CD4-positive, CD25-positive, alpha-beta regulatory T cell (primary cell): ENCODE measurements around the gene SPATA7. TPM values are rescaled to one million over a fixed set of nuclear protein-coding genes. Genes with fewer than 3 reads are reported as not detected.

ENCODE experiments used
- ATAC-seq, 2 donors: fragments of 150-1000 bp; cut with Tn5 transposase; one replicate each; pipeline ENCODE4 v1.10.0; 2021; ENCODE audit warnings: low read depth in 2 of 2, moderate number of reproducible peaks in 2 of 2, moderate library complexity in 1 of 2
- DNase-seq, 3 donors: peaks; one replicate each; pipeline versions ENCODE4 v3.0.0 to v3.0.0-alpha.2; 2012 to 2022; ENCODE audit warnings: mixed read lengths in 1 of 3
- H3K27ac ChIP-seq: one replicate; pipeline ENCODE4 v1.7.0; 2013; ENCODE audit warnings: mild to moderate bottlenecking, low read length; ENCODE audit not compliant: insufficient read depth, poor library complexity, severe bottlenecking
- H3K27me3 ChIP-seq: one replicate; pipeline ENCODE4 v1.7.0; 2013; ENCODE audit warnings: low read length; ENCODE audit not compliant: control insufficient read depth, insufficient read depth
- H3K36me3 ChIP-seq: one replicate; pipeline ENCODE4 v1.7.0; 2013; ENCODE audit warnings: mild to moderate bottlenecking, low read length, moderate library complexity; ENCODE audit not compliant: control insufficient read depth, insufficient read depth
- H3K4me1 ChIP-seq: 2 replicates; pipeline ENCODE4 v1.7.0; 2013; ENCODE audit warnings: mild to moderate bottlenecking, low read length; ENCODE audit not compliant: insufficient read depth, control insufficient read depth, poor library complexity, severe bottlenecking
- H3K4me3 ChIP-seq: one replicate; pipeline ENCODE4 v1.7.0; 2013; ENCODE audit warnings: low read depth, mild to moderate bottlenecking, low read length, moderate library complexity
- H3K9me3 ChIP-seq, 2 experiments: 1 replicate in 1 of 2; 2 replicates in 1 of 2; pipeline ENCODE4 v1.7.0; 2013; ENCODE audit warnings: low read length in 2 of 2, mild to moderate bottlenecking in 1 of 2, moderate library complexity in 1 of 2; ENCODE audit not compliant: control insufficient read depth in 2 of 2
- H3K27ac Mint-ChIP-seq, 3 donors: one replicate each; pipeline ENCODE4 v1.8.0; 2020 to 2022; ENCODE audit warnings: mild to moderate bottlenecking in 3 of 3, mixed read lengths in 3 of 3, moderate library complexity in 2 of 3
- H3K27me3 Mint-ChIP-seq: one replicate; pipeline ENCODE4 v1.8.0; 2022; ENCODE audit warnings: mild to moderate bottlenecking, mixed read lengths
- H3K36me3 Mint-ChIP-seq: one replicate; pipeline ENCODE4 v1.8.0; 2020; ENCODE audit warnings: mixed read lengths
- H3K4me1 Mint-ChIP-seq, 4 donors: one replicate each; pipeline ENCODE4 v1.8.0; 2020 to 2022; ENCODE audit warnings: mixed read lengths in 4 of 4, mild to moderate bottlenecking in 1 of 4
- H3K4me3 Mint-ChIP-seq, 4 donors: one replicate each; pipeline ENCODE4 v1.8.0; 2020 to 2022; ENCODE audit warnings: mild to moderate bottlenecking in 4 of 4, mixed read lengths in 4 of 4, moderate library complexity in 3 of 4
- H3K9me3 Mint-ChIP-seq, 7 donors: one replicate each; pipeline ENCODE4 v1.8.0; 2020 to 2022; ENCODE audit warnings: mixed read lengths in 7 of 7, mild to moderate bottlenecking in 3 of 7, moderate library complexity in 2 of 7
- polyA plus RNA-seq, 4 donors: library from polyadenylated mRNA; unstranded; fragments of 300-500 nt; fragmentation: Illumina TruSeq; gene quantifications; one replicate each; pipeline ENCODE4 v1.2.3, GENCODE V29; 2021
- total RNA-seq: library from RNA; stranded (reverse); gene quantifications from one replicate; pipeline ENCODE4 v1.2.3, GENCODE V29; 2022

Gene SPATA7
- total and polyA plus RNA-seq, 5 donors from 2014 or later, result 1.9 to 3.8 (median 3.3) TPM

DNA sequence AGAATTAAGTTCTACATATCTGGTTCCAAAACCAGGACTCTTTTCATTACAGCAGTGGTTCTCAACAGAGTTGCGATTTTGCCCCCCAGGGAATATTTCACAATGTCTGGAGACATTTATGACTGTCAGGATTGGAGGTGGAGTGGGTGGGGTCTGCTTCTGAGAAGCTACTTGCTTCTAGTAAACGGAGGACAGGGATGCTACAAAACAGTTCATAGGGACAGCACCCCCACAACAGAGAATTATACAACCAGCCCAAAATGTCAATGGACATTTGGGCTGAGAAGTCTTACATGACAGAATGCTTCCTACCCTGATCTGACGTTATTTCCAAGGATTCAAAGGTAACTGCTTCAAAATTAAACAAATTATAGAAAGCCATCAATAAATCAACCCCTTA, 739 bp upstream of the SPATA7 start:
- peak overlapping the region; percentile 95 for H3K4me3 ChIP-seq
- no peaks in the 10 kb centered on the region for H3K36me3 ChIP-seq
- H3K9me3 ChIP-seq, result no peaks in the 10 kb centered on the region
- H3K27ac ChIP-seq, result no peak overlapping the region
- Mint-ChIP-seq H3K4me3 (peak overlapping the region; percentile 93 to 98 (median 96)), H3K27ac (peak overlapping the region in 2 of 3 donors; percentile 88 to 93), H3K4me1 (peaks cover 5 to 25% (median 13%) of the 10 kb centered on the region in 4 donors), H3K27me3 (peaks cover 23% of the 10 kb centered on the region), H3K9me3 (peaks cover 0 to 2% (median 0%) of the 10 kb centered on the region in 7 donors), H3K36me3 (no peaks in the 10 kb centered on the region)
- peaks cover 10% of the 10 kb centered on the region for H3K4me1 ChIP-seq
- ATAC-seq, result no peak
- H3K27me3 ChIP-seq, result peaks cover 7% of the 10 kb centered on the region
- DNase-seq, result no peak

DNA sequence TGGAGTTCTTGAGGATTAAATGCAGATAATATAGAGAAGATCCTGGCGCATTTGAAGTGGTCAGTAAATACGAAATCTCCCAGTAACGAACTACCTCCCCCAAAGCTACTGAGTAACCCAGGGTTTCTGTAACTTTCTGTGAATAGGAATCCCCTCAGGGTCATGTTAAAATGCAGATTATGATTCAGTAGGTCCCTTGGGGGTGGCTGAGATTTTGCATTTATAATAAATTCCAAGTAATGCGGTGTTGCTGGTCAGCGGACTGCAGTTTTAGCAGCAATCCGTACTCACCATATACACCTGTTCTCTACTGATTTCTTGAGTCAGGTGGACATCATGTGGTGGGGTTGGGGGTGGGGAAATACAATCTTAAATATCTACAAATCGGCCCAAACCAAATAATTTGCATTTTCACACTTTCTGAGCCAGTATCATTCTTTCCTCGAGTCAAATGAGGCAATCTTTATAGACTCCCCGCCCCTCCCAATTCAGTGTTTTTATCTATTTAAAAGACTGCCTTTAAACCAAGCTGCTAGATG, 868 bp downstream of the SPATA7 start:
- Histone ChIP-seq H3K4me3 (peak overlapping the region; percentile 95), H3K36me3 (no peaks in the 10 kb centered on the region), H3K9me3 (no peaks in the 10 kb centered on the region), H3K27me3 (peaks cover 2% of the 10 kb centered on the region), H3K4me1 (peaks cover 10% of the 10 kb centered on the region), H3K27ac (no peak overlapping the region)
- Mint-ChIP-seq H3K27ac (peak overlapping the region; percentile 34 to 88 (median 75)), H3K4me1 (peaks cover 5 to 25% (median 15%) of the 10 kb centered on the region in 4 donors), H3K9me3 (peaks cover 0 to 2% (median 0%) of the 10 kb centered on the region in 7 donors), H3K27me3 (peaks cover 16% of the 10 kb centered on the region), H3K36me3 (no peaks in the 10 kb centered on the region), H3K4me3 (peak overlapping the region; percentile 93 to 98 (median 96))
- ATAC-seq (no peak), DNase-seq (no peak)

DNA sequence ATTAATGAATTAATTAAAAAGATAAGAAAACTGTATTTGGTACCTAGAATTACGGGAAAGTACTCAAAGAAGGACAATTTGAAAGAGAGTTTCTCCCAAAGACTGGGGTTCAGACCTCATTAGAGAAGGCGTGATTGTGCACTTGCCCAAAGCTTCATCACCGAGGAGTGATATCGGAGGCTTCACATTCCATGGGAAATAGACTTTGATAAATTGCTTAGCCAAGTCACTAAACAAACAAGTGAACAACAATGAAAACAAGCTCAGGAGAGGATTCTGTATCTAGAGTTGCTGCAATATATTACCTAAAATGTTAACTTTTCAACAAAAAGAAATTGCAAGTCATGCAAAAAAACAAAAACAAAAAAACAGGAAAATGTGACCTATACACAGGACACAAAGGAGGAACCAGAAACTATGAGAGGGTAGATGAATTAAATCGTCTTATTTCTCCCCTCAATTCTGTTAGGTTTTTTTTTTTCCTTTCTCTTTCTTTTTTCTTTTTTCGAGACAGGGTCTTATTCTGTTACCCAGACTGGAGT, 3.4 kb downstream of the SPATA7 start:
- Histone ChIP-seq H3K4me1 (peaks cover 10% of the 10 kb centered on the region), H3K9me3 (no peaks in the 10 kb centered on the region), H3K27ac (no peak overlapping the region), H3K27me3 (no peaks in the 10 kb centered on the region), H3K36me3 (no peaks in the 10 kb centered on the region), H3K4me3 (no peak overlapping the region)
- H3K27ac Mint-ChIP-seq, result no peak overlapping the region
- peaks cover 10% of the 10 kb centered on the region for H3K27me3 Mint-ChIP-seq
- ATAC-seq (no peak), DNase-seq (no peak)
- H3K9me3 Mint-ChIP-seq, result peaks cover 0 to 2% (median 0%) of the 10 kb centered on the region in 7 donors
- H3K4me1 Mint-ChIP-seq, result peaks cover 5 to 22% (median 14%) of the 10 kb centered on the region in 4 donors
- H3K4me3 Mint-ChIP-seq, result peak overlapping the region in 1 of 4 donors; percentile 17
- no peaks in the 10 kb centered on the region for H3K36me3 Mint-ChIP-seq

DNA sequence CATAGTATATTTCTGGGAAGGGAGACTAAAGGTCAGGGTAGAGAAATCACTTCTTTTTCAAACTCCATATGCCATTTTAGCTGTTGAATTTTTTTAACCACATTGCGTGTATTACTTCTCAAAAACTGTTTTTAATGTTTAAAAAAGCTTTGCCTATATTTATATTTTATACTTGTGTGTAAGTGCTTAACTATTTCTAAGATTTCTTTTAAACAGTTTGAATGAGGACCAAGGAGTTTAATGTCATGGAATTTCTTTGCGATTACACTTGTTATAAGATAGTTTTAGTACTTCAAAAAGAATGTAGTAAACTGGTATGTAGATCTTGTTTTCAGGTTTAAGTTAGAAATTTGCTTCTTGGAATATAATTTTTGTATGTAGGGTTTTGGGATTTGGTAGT, 7.2 kb downstream of the SPATA7 start:
- H3K36me3 Mint-ChIP-seq, result peaks cover 4% of the 10 kb centered on the region

DNA sequence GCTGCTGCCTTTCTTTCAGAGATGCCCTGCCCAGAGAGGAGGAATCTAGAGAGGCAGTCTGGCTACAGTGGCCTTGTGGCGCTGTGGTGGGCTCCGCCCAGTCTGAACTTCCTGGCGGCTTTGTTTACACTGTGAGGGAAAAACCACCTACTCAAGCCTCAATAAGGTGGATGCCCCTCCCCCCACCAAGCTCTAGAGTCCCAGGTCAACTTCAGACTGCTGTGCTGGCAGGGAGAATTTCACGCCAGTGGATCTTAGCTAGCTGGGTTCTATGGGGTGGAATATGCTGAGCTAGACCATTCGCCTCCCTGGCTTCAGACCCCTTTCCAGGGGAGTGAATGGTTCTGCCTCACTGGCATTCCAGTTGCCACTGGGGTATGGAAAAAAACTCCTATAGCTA, 25.6 kb downstream of the SPATA7 start:
- H3K4me1 ChIP-seq, result no peaks in the 10 kb centered on the region
- H3K4me1 Mint-ChIP-seq, result peaks cover 0 to 6% (median 0%) of the 10 kb centered on the region in 4 donors
- no peak for ATAC-seq
- H3K36me3 Mint-ChIP-seq, result peaks cover 38% of the 10 kb centered on the region
- H3K27me3 ChIP-seq, result no peaks in the 10 kb centered on the region
- DNase-seq, result no peak
- no peaks in the 10 kb centered on the region for H3K27me3 Mint-ChIP-seq
- H3K9me3 Mint-ChIP-seq, result peaks cover 4 to 38% (median 7%) of the 10 kb centered on the region in 7 donors
- no peak overlapping the region for H3K27ac ChIP-seq
- peaks cover 4% of the 10 kb centered on the region in 2 experiments for H3K9me3 ChIP-seq
- H3K4me3 Mint-ChIP-seq, result no peak overlapping the region
- H3K27ac Mint-ChIP-seq, result no peak overlapping the region
- no peak overlapping the region for H3K4me3 ChIP-seq
- peaks cover 3% of the 10 kb centered on the region for H3K36me3 ChIP-seq

More for the DNA sequence above, 7.2 kb downstream of the SPATA7 start:
- H3K27ac Mint-ChIP-seq, result no peak overlapping the region
- H3K27ac ChIP-seq, result no peak overlapping the region
- no peak overlapping the region for H3K4me3 Mint-ChIP-seq
- H3K4me1 ChIP-seq, result no peaks in the 10 kb centered on the region
- H3K27me3 Mint-ChIP-seq, result no peaks in the 10 kb centered on the region
- ATAC-seq (no peak), DNase-seq (no peak)
- no peaks in the 10 kb centered on the region for H3K27me3 ChIP-seq
- H3K4me1 Mint-ChIP-seq, result peaks cover 0 to 6% (median 0%) of the 10 kb centered on the region in 4 donors
- H3K9me3 Mint-ChIP-seq, result peaks cover 0 to 2% (median 0%) of the 10 kb centered on the region in 7 donors
- H3K4me3 ChIP-seq, result no peak overlapping the region
- no peaks in the 10 kb centered on the region for H3K9me3 ChIP-seq
- H3K36me3 ChIP-seq, result no peaks in the 10 kb centered on the region

DNA sequence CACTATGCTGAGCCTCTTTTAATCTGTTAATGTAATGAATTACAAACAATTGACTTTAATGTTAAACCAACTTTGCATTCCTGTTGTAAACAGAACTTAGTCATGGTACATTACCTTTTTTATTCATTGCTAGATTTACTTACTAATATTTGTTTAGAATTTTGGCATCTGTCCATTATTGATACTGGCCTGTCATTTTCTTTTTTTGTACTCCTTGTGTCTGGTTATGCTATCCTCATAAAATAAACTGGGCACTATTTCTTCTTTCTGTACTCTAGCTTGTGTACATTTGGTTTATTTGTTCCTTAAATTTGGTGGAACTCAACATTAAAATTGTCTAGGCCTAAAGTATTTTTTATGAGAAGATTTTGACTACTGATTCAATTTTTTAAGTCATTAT, 32.1 kb downstream of the SPATA7 start:
- H3K36me3 Mint-ChIP-seq, result peaks cover 31% of the 10 kb centered on the region
- peaks cover 5 to 35% (median 8%) of the 10 kb centered on the region in 7 donors for H3K9me3 Mint-ChIP-seq
- H3K4me1 Mint-ChIP-seq, result no peaks in the 10 kb centered on the region

DNA sequence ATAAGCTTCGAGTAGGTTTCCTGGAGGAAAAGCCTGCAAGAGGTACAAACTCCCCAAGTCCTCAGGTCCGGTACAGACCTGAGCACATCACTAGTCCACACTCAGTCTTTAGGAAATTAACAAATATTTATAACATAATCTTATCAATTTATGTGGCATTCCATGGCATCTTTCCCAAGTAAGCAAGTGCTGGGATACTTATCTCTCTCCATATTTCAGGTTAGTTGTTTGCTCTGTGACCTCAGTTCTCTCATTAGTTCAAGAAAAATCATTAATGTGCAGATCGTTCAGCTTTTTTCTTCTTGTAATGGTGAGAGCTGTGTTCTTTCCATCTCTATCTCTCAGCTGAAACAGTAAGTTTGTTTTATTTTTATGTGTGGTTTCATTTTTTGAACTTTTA, 34.7 kb downstream of the SPATA7 start:
- H3K4me3 ChIP-seq, result no peak overlapping the region
- peaks cover 2 to 19% (median 8%) of the 10 kb centered on the region in 7 donors for H3K9me3 Mint-ChIP-seq
- H3K4me1 Mint-ChIP-seq, result no peaks in the 10 kb centered on the region

More for the DNA sequence above, 32.1 kb downstream of the SPATA7 start:
- Histone ChIP-seq H3K4me3 (no peak overlapping the region), H3K4me1 (no peaks in the 10 kb centered on the region), H3K36me3 (peaks cover 9% of the 10 kb centered on the region), H3K27ac (no peak overlapping the region), H3K9me3 (peaks cover 4 to 13% of the 10 kb centered on the region in 2 experiments), H3K27me3 (no peaks in the 10 kb centered on the region)
- Mint-ChIP-seq H3K27ac (no peak overlapping the region), H3K27me3 (no peaks in the 10 kb centered on the region), H3K4me3 (no peak overlapping the region)
- DNase-seq, result no peak
- ATAC-seq, result no peak

DNA sequence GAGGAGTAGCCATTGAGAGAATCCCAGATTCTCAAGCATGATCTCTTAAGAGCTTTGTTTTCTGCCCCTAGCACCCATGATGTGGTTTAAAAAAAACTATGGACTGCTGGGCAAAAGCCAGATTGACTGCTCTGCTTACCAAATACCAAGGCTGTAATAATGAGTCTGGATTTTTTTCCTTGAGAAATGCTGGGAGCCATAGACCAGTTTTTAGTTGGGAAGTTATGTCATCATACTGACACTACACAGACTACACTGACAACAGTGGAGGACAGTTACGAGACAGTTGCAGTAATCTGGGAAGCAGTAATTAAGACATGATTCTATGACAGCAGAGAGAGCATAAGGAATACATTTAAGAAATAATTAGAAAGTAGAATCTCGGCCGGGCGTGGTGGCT, 35.8 kb downstream of the SPATA7 start:
- no peaks in the 10 kb centered on the region for H3K27me3 Mint-ChIP-seq
- no peak for ATAC-seq
- H3K9me3 Mint-ChIP-seq, result peaks cover 0 to 10% (median 3%) of the 10 kb centered on the region in 7 donors
- Histone ChIP-seq H3K27ac (no peak overlapping the region), H3K4me1 (no peaks in the 10 kb centered on the region), H3K9me3 (peaks cover 0 to 9% of the 10 kb centered on the region in 2 experiments), H3K27me3 (no peaks in the 10 kb centered on the region), H3K36me3 (peaks cover 6% of the 10 kb centered on the region), H3K4me3 (no peak overlapping the region)
- H3K27ac Mint-ChIP-seq, result no peak overlapping the region
- H3K4me1 Mint-ChIP-seq, result no peaks in the 10 kb centered on the region
- H3K36me3 Mint-ChIP-seq, result peaks cover 13% of the 10 kb centered on the region
- DNase-seq, result no peak
- no peak overlapping the region for H3K4me3 Mint-ChIP-seq

More for the DNA sequence above, 34.7 kb downstream of the SPATA7 start:
- Mint-ChIP-seq H3K4me3 (no peak overlapping the region), H3K36me3 (peaks cover 17% of the 10 kb centered on the region), H3K27me3 (no peaks in the 10 kb centered on the region), H3K27ac (no peak overlapping the region)
- H3K27me3 ChIP-seq, result no peaks in the 10 kb centered on the region
- ATAC-seq (no peak), DNase-seq (no peak)
- peaks cover 9% of the 10 kb centered on the region for H3K36me3 ChIP-seq
- peaks cover 4 to 9% of the 10 kb centered on the region in 2 experiments for H3K9me3 ChIP-seq
- no peak overlapping the region for H3K27ac ChIP-seq
- no peaks in the 10 kb centered on the region for H3K4me1 ChIP-seq
